T-helper 17 cell (primary cell): ENCODE results near the gene LRRC8C. TPM values are rescaled to one million over a fixed set of nuclear protein-coding genes. Genes with fewer than 3 reads are reported as not detected.

Source experiments
- ATAC-seq: fragments of 150-1000 bp; cut with Tn5 transposase; 2 replicates; pipeline ENCODE4 v1.10.0; 2021; ENCODE audit warnings: mild to moderate bottlenecking, moderate library complexity
- DNase-seq, 3 donors: peaks; one replicate each; pipeline versions ENCODE4 v3.0.0 to v3.0.0-alpha.2; 2020 to 2021
- H3K9me3 ChIP-seq: one replicate; pipeline ENCODE4 v1.7.0; 2013; ENCODE audit warnings: low read length, mild to moderate bottlenecking; ENCODE audit not compliant: control insufficient read depth, poor library complexity, severe bottlenecking
- H3K27ac Mint-ChIP-seq: one replicate; pipeline ENCODE4 v1.8.0; 2022; ENCODE audit warnings: mild to moderate bottlenecking, moderate library complexity, mixed read lengths
- H3K27me3 Mint-ChIP-seq: one replicate; pipeline ENCODE4 v1.8.0; 2022; ENCODE audit warnings: mixed read lengths
- H3K36me3 Mint-ChIP-seq: one replicate; pipeline ENCODE4 v1.8.0; 2022; ENCODE audit warnings: low read depth, mixed read lengths
- H3K4me1 Mint-ChIP-seq: one replicate; pipeline ENCODE4 v1.8.0; 2022; ENCODE audit warnings: mild to moderate bottlenecking, mixed read lengths
- H3K4me3 Mint-ChIP-seq: one replicate; pipeline ENCODE4 v1.8.0; 2022; ENCODE audit warnings: mild to moderate bottlenecking, moderate library complexity, mixed read lengths
- total RNA-seq, 4 donors: library from RNA in 2 of 4; stranded (reverse) in 2 of 4; gene quantifications; one replicate each; pipeline ENCODE4 v1.2.3 and lab custom pipeline; 2022 to 2026

Gene LRRC8C
- total RNA-seq, 2 donors from 2014 or later = 46.0 to 52.4 TPM

GRCh38 chr1:89631816-89632656, 884 bp upstream of the LRRC8C start:
- ATAC-seq (no peak), DNase-seq (peak in 1 of 3 donors; percentile 19)
- Mint-ChIP-seq H3K4me3 (peak overlapping the region; percentile 96), H3K36me3 (no peaks in the 10 kb centered on the region), H3K27me3 (no peaks in the 10 kb centered on the region), H3K27ac (peak overlapping the region; percentile 93), H3K4me1 (peaks cover 51% of the 10 kb centered on the region)
- no peaks in the 10 kb centered on the region for H3K9me3 ChIP-seq

DNA sequence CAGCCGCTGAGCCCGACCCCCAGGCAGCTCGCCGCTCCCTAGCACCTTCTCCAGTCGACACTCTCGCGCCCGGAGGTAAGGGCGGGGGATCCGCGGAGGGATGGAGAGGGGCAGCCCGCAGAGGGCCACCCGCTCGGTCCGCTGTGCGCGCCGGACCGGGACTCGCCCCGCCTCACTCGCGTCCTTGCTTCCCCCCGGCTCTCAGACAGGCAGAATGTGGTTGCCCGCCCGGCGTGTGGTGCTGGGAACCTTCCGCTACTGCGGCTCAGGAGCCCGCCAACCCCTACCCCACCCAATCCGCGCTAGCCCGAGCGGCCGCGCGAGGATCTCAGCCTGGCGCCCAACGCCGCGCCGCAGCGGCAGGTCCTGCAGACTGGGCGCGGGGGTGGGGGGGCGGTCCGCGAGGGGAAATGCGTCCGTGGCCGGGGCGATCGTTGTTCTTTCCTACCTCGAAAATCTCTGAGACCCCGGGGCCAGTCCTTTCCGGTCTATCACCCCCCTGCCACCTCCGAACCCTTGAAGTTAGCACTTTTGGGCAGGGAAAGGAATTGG, 404 bp downstream of the LRRC8C start:
- no peaks in the 10 kb centered on the region for H3K27me3 Mint-ChIP-seq
- H3K4me1 Mint-ChIP-seq = peaks cover 58% of the 10 kb centered on the region
- DNase-seq (peak; percentile 53 to 56 (median 55)), ATAC-seq (peak; percentile 45)
- H3K9me3 ChIP-seq = no peaks in the 10 kb centered on the region
- H3K27ac Mint-ChIP-seq = peak overlapping the region; percentile 93
- peaks cover 4% of the 10 kb centered on the region for H3K36me3 Mint-ChIP-seq
- peak overlapping the region; percentile 96 for H3K4me3 Mint-ChIP-seq

GRCh38 chr1:89633800-89634625, 1.1 kb downstream of the LRRC8C start:
- no peaks in the 10 kb centered on the region for H3K27me3 Mint-ChIP-seq
- no peaks in the 10 kb centered on the region for H3K9me3 ChIP-seq
- H3K27ac Mint-ChIP-seq = peak overlapping the region; percentile 93
- peaks cover 55% of the 10 kb centered on the region for H3K4me1 Mint-ChIP-seq
- peaks cover 4% of the 10 kb centered on the region for H3K36me3 Mint-ChIP-seq
- ATAC-seq (no peak), DNase-seq (no peak)
- peak overlapping the region; percentile 96 for H3K4me3 Mint-ChIP-seq

DNA sequence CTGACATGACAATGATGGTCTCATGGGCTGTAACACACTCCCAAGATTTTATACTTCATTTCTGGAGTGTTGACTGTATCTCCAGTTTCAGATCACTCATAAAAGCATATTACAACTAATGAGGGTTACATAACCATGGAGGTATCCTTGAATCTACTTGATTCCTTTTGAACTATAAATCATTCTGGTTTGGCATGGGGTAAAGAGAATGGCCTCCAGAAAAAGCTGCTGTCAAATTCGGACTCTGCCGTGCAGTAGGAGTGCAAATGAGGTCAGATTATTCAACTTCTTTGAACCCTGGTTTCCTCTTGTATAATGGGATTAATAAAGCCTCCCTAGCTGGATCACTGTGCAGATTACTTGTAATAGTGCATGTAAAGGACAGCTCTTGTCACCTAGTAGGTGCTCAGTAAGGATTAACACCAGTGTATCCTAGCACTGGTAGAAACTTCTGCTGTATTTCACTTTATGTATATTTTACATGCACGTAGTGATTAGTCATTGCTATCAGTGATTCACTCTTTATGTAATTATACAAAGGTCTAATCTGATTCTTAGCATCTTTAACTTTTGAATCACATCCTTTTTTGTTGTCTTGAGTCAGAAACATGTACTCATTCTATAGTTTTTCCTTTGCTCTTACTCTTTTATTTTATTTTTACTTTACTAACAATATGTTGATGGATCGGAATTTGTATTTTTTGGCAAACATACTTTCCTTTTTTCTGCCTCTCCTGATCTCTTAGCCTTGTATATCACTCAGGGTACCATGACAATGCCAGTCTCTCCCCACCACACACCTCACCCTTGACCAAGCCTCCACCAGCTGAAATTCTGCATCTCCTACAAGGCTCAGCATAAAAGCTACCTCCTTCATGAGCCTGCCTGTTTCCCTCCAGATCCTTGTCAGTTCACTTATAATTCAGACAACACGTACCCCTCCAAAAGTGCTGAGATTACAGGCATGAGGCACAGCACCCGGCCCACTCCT, 3.2 kb downstream of the LRRC8C start:
- H3K9me3 ChIP-seq = no peaks in the 10 kb centered on the region
- Mint-ChIP-seq H3K4me3 (peak overlapping the region; percentile 83), H3K27me3 (no peaks in the 10 kb centered on the region), H3K27ac (peak overlapping the region; percentile 93), H3K4me1 (peaks cover 53% of the 10 kb centered on the region), H3K36me3 (peaks cover 4% of the 10 kb centered on the region)
- no peak for DNase-seq
- ATAC-seq = no peak

- no peaks in the 10 kb centered on the region for H3K27me3 Mint-ChIP-seq
- H3K27ac Mint-ChIP-seq = peak overlapping the region; percentile 93
- H3K4me3 Mint-ChIP-seq = peak overlapping the region; percentile 69
- ATAC-seq (no peak), DNase-seq (no peak)
- H3K9me3 ChIP-seq = no peaks in the 10 kb centered on the region
- H3K4me1 Mint-ChIP-seq = peaks cover 55% of the 10 kb centered on the region
- H3K36me3 Mint-ChIP-seq = peaks cover 4% of the 10 kb centered on the region
These were observed 4.6 kb downstream of the LRRC8C start for GRCh38 chr1:89637496-89637895.

DNA sequence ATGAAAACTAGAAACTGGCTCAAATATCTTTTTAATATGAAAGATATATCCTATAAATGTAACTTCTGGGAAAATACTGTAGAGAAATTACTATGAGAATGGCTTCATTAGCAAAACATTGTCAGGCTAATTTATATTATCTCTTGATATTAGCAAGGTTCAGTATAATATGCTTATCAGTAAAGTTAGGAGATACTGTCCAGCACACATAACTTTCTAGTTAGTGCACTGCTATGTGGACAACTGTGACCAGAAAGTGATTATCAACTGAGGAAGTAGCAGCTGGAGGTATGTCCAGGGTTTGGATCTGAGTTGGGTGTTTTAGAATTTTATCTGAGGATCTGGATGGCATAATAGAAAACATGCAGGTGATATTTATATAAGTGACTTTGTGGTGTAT, 7.5 kb downstream of the LRRC8C start:
- H3K27ac Mint-ChIP-seq = peak overlapping the region; percentile 75
- H3K9me3 ChIP-seq = no peaks in the 10 kb centered on the region
- H3K27me3 Mint-ChIP-seq = no peaks in the 10 kb centered on the region
- peaks cover 58% of the 10 kb centered on the region for H3K4me1 Mint-ChIP-seq
- H3K36me3 Mint-ChIP-seq = peaks cover 6% of the 10 kb centered on the region
- DNase-seq (no peak), ATAC-seq (no peak)
- peak overlapping the region; percentile 52 for H3K4me3 Mint-ChIP-seq

DNA sequence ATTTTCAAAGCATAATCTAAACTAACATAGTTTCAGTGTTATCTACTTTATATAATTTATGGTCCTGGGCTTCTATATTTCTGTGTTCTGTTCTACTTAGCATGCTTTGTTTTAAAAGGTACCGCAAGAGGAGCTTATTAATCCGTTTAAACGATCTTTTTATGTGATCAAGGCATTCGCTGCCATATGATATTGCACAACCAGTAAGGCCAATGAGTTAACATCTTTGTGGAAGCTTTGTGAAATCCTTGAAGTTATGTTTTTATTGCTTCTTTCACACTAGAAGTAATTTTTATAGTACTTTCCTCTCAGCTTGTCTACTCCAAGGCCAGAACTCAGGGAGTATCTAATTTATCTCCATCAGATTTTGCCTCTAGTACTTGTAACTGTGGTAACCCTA, 8.9 kb downstream of the LRRC8C start:
- Mint-ChIP-seq H3K4me3 (no peak overlapping the region), H3K27me3 (no peaks in the 10 kb centered on the region), H3K36me3 (peaks cover 6% of the 10 kb centered on the region), H3K4me1 (peaks cover 47% of the 10 kb centered on the region), H3K27ac (peak overlapping the region; percentile 0)
- no peak for DNase-seq
- no peak for ATAC-seq
- no peaks in the 10 kb centered on the region for H3K9me3 ChIP-seq

- Mint-ChIP-seq H3K4me3 (no peak overlapping the region), H3K27ac (peak overlapping the region; percentile 0), H3K27me3 (no peaks in the 10 kb centered on the region), H3K4me1 (peaks cover 35% of the 10 kb centered on the region), H3K36me3 (peaks cover 3% of the 10 kb centered on the region)
- no peaks in the 10 kb centered on the region for H3K9me3 ChIP-seq
- DNase-seq (no peak), ATAC-seq (no peak)
These were observed 10.7 kb downstream of the LRRC8C start for GRCh38 chr1:89643577-89643976.

DNA sequence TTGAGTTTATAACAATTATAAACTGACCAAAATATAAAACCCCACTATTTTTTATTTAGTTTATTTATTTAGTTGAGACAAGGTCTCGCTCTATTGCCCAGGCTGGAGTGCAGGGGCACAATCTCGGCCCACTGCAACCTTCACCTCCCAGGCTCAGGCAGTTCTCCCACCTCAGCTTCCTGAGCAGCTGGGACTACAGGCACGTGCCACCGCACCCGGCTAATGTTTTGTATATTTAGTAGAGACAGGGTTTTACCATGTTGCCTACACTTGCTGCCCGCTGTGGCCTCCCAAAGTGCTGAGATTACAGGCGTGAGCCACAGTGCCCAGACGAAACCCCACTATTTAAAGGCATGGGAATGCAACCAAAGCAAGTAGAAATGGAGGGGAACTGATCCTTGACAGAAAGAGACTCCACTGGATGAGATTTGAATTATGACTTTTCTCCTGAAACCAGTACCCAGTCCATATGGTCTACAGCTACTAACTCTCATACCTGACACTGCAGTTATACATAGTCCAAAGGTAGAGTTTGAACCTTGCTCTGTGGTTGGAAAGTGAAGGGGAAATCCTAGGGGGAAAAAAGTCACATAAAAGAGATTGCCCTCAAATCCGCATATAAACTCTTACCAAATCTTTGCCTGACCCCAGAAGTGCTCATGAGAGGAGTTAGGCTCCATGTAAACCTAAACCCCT, 11.3 kb downstream of the LRRC8C start:
- ATAC-seq (no peak), DNase-seq (no peak)
- no peaks in the 10 kb centered on the region for H3K27me3 Mint-ChIP-seq
- peaks cover 3% of the 10 kb centered on the region for H3K36me3 Mint-ChIP-seq
- H3K4me1 Mint-ChIP-seq = peaks cover 35% of the 10 kb centered on the region
- H3K27ac Mint-ChIP-seq = peak overlapping the region; percentile 0
- H3K9me3 ChIP-seq = no peaks in the 10 kb centered on the region
- H3K4me3 Mint-ChIP-seq = no peak overlapping the region

DNA sequence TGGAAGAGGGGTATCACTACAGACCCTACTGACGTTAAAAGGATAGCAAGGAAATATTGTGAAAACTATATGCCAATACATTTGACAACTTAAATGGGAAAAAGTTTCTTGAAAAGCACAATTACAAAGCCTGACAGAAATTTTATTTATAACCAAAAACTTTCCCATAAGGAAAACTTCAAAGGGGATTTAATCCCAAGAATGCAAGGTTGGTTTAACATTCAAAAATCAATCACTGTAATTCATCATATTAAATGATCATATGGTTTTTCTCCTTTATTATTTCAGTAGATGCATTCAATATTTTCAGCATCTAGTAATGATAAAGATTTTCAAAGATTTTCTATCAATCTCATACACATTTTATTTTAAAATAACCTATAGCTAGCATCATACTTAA, 13.3 kb downstream of the LRRC8C start:
- DNase-seq = no peak
- ATAC-seq = no peak
- Mint-ChIP-seq H3K36me3 (peaks cover 3% of the 10 kb centered on the region), H3K27me3 (no peaks in the 10 kb centered on the region), H3K4me1 (peaks cover 36% of the 10 kb centered on the region), H3K27ac (peak overlapping the region; percentile 30), H3K4me3 (no peak overlapping the region)
- no peaks in the 10 kb centered on the region for H3K9me3 ChIP-seq

DNA sequence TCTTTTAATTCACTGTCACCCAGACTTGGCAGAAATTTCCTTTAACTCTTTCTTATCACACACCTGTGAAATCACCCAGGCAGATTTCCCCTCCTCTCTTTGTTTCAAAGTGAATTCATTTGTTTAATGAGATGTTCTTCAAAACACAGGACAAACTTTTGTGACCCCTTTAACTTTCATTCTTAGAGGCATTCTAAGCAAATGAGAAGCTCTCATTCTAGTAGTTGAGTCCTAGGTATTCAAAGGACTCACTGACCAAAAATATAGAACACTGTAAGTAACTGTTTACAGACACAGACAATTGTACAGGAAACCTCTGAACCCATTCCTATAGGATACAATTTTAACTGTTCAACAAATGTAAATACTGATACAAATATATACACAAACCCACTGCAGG, 16.9 kb downstream of the LRRC8C start:
- peaks cover 5% of the 10 kb centered on the region for H3K36me3 Mint-ChIP-seq
- H3K4me3 Mint-ChIP-seq = peak overlapping the region; percentile 63
- no peaks in the 10 kb centered on the region for H3K9me3 ChIP-seq
- peaks cover 38% of the 10 kb centered on the region for H3K4me1 Mint-ChIP-seq
- H3K27me3 Mint-ChIP-seq = no peaks in the 10 kb centered on the region
- peak overlapping the region; percentile 99 for H3K27ac Mint-ChIP-seq
- ATAC-seq (peak; percentile 10), DNase-seq (no peak)

- Mint-ChIP-seq H3K36me3 (peaks cover 2% of the 10 kb centered on the region), H3K4me3 (peak overlapping the region; percentile 49), H3K27ac (peak overlapping the region; percentile 99), H3K4me1 (peaks cover 58% of the 10 kb centered on the region), H3K27me3 (no peaks in the 10 kb centered on the region)
- DNase-seq (no peak), ATAC-seq (peak; percentile 21)
- H3K9me3 ChIP-seq = no peaks in the 10 kb centered on the region
These were observed 19.5 kb downstream of the LRRC8C start for GRCh38 chr1:89652373-89652772.
